Neural progenitor cell (in vitro differentiated cells): ENCODE results near the gene AQP1.

Experiments
- CTCF ChIP-seq: fragments of 200-600 bp; sonication (generic); IDR thresholded peaks from 2 replicates; pipeline ENCODE4 v1.5.1; 2017; ENCODE audit warnings: antibody characterized with exemption, mild to moderate bottlenecking
- EZH2 ChIP-seq: fragments of 200-600 bp; sonication (generic); IDR thresholded peaks from 2 replicates; pipeline ENCODE4 v1.6.1; 2017; ENCODE audit warnings: antibody characterized with exemption, mild to moderate bottlenecking, moderate library complexity
- EZH2phosphoT487 ChIP-seq: fragments of 200-600 bp; sonication (generic); IDR thresholded peaks from 2 replicates; pipeline ENCODE4 v1.6.1; 2017; ENCODE audit warnings: antibody characterized with exemption

DNA sequence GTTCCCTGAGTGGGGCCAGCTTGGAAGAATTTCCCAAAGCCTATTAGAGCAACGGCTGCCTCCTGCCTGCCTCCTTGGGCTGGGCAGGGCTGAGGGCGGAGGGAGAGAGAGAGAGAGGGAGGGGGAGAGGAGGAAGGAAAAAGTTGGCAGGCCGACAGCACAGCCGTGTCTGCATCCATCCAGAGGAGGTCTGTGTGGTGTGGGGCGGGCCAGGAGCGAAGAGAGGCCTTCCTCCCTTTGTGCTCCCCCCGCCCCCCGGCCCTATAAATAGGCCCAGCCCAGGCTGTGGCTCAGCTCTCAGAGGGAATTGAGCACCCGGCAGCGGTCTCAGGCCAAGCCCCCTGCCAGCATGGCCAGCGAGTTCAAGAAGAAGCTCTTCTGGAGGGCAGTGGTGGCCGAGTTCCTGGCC, at the start of gene AQP1:
- TF ChIP-seq EZH2 (no peak), CTCF (no peak), EZH2phosphoT487 (no peak)
